GM12892 (cell line): ENCODE measurements around the gene WWOX.

Experiments
- DNase-seq: peaks from one replicate; pipeline ENCODE4 v3.0.0; 2011; ENCODE audit not compliant: insufficient read length
- FAIRE-seq: peaks from 2 replicates; lab custom pipeline; 2011; peaks lifted over from hg19 to GRCh38; lab: Jason Lieb, UNC
- POLR2A ChIP-seq: IDR thresholded peaks from 2 replicates; pipeline ENCODE4 v1.6.1; 2011; ENCODE audit warnings: low read depth, low read length, control low read depth
- POLR2AphosphoS5 ChIP-seq: IDR thresholded peaks from 2 replicates; pipeline ENCODE4 v1.6.1; 2011; ENCODE audit warnings: low read depth, low read length, control low read depth
- TAF1 ChIP-seq: IDR thresholded peaks from 2 replicates; pipeline ENCODE4 v1.6.1; 2011; ENCODE audit warnings: low read depth, mild to moderate bottlenecking, control low read depth, low read length, borderline replicate concordance

WWOX gene

DNA sequence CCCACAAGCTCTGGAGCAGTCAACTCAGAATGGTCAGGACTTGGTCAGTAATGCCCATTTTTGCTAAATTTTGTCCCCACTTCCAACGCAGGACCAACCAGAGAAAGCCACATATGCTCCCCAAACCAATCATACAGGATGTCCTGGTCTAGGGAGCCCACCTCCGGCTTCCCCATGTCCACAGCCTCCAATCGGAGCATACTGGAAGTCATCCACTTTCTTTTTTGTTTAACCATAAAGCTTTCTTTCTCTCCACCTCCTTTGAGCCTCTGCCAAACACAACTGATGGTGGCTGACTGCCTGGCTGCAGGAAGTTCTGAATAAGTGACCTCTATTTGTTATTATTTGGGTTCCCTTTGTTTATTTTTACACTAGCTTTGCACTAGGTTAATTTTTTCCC, 549.1 kb downstream of the WWOX start:
- FAIRE-seq (no peak), DNase-seq (no peak)
- TF ChIP-seq POLR2A, result no peak
- TF ChIP-seq TAF1, result no peak
- TF ChIP-seq POLR2AphosphoS5, result no peak

DNA sequence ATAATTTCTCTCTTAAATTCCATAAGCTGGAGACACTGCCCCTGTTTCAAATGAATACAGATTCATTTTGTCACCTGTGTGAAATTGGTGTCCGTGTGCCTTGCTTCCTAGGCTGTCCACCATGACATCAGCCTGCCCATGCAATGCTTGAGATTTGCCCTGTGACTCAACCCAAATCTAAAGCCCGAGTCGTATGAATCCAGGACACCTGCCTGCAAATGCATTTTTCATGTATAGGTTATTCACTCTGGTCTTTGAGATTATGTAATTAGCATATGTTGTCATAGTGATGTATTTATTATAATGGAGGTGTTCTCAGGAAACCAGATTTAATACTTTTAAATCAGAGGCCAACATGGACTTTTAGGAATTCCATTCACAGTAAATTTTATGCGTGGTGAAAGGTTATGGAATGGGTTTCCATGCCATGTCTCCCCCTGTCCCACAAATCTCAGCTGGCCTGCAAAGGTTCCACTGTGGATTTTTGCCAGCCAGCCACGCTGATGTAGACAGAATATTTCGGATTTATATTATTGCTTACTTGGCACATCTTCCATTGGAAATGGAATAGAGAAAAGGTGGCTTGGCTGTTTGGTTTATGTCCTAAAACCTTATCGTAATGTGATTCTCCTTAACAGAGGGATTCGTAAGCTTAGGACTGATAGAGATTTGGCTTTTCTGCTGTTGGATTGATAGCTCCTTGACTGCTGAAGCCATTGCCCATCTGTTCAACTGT, 551.1 kb downstream of the WWOX start:
- DNase-seq (no peak), FAIRE-seq (no peak)
- TF ChIP-seq POLR2A (no peak), TAF1 (no peak), POLR2AphosphoS5 (no peak)

DNA sequence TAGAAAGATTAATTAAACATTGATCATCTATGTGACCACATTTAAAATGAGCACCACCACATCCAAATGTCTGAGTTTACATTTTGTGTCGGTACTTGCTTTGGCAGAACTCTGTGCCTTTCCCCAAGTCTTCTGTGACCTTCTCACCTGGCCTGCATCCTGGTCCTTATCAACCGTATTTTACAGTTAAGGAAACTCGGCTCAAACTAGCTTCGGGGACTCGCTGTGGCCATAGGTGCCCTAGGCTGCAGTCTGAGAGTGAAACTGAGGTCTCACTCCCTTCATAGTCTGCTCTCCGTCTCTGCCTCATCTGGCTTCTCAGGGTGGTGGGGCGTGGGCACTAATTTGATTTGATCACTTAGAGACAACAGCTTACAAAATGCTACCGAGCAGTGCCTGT, 555.5 kb downstream of the WWOX start:
- no peak for TF ChIP-seq TAF1
- no peak for TF ChIP-seq POLR2A
- TF ChIP-seq POLR2AphosphoS5, result no peak
- DNase-seq (no peak), FAIRE-seq (no peak)

DNA sequence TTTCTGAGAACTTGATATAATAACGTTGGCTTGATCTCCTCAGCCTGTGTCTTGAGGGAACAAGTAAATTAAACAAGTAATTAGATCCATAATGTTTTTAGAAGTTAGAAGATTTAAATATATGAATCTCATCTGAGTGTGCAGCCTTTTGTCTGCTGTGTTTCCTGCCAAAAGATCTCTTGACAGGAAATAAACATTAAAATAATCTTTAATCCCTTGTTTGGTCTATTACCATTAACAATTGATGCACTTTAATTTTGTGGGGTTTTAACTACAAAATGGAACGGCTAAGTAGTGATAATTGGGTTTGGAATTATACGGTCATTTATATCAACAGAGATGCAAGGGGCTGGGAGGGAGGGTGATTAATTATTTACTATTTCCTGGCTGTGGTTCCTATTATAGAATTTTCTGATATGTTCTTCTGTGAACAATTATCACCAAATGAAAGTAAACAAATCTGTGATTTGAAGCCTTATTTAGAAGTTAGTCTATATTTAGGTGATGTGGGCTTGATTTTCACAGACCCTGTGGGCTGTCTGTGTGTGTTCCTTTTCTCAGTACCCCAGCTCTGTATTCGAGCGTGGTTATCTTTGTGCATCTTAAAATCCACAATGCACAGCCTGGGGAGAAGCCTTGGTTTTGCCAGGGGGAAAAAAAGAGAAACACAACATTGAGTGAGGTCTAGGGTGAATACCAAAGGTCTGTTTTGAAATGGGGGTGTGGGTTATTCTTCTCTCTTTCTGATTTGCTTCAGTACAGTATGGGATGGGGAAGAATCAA, 556.1 kb downstream of the WWOX start:
- no peak for FAIRE-seq
- no peak for DNase-seq
- TF ChIP-seq POLR2AphosphoS5 (no peak), POLR2A (no peak), TAF1 (no peak)

DNA sequence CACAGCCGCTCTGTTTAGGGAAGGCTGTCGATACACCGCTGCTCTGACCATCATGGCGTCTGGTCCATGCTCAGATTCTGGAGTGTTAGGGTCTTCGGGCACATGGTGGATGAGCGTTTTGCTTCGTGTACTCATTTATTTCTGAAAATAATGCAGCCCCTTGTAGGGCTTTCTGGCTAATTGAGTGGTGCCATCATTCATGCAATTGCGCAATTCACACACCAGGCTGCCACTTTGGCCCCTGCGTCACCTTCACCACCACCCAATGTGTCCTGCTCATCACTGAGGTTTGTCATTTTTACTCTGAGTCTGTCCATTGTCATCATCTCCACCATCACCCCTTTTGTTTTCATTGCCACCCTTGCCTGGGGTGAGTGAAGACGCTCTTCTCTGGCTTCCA, 557.4 kb downstream of the WWOX start:
- DNase-seq, result no peak
- TF ChIP-seq POLR2A, result no peak
- TF ChIP-seq POLR2AphosphoS5, result no peak
- TF ChIP-seq TAF1, result no peak
- no peak for FAIRE-seq

DNA sequence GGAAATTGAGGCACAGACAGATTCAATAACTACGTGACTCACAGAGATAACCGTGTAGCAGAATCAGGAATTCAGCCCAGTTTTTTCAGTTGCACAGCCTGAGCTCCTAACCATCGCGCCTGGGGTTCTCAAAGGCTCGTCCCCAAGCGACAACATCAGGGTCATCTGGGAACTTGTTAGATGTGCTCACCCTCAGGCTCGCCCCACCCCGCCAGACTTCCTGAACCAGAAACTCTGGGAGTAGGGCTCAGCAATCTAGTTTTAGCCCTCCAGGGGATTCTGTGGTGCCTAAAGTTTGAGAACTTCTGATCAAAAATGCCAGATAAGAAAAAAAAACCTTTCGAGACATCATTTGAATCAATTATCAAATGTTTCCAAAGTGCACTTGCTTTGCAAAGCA, 559.8 kb downstream of the WWOX start:
- FAIRE-seq (no peak), DNase-seq (no peak)
- TF ChIP-seq POLR2A (no peak), POLR2AphosphoS5 (no peak), TAF1 (no peak)

DNA sequence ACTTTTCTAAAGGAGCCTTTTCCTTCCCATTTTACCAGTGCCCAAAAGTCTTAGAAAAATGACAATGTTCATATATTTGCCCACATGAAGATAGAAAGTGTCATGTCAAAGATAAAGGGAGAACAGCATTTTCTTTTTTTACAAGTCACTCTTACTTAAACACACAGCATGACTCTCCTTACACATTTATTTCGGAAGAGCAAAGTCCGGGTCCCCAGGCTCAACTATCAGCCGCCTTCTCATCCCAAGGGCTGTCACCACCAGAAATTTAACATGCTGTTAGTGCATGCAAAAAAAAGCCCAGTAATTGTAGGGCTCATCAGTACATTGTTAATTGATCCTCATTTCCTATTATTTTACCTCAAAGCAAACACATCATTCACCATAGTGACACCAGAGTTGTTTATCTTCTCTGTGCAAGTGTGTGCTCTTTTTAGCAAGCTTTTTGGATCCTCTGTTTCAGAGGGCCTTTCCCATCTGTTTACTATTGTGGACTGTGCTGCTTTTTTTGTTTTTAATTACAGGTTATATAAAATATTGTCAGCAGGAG, 560.3 kb downstream of the WWOX start:
- no peak for TF ChIP-seq POLR2A
- no peak for TF ChIP-seq POLR2AphosphoS5
- no peak for TF ChIP-seq TAF1
- DNase-seq (no peak), FAIRE-seq (no peak)

DNA sequence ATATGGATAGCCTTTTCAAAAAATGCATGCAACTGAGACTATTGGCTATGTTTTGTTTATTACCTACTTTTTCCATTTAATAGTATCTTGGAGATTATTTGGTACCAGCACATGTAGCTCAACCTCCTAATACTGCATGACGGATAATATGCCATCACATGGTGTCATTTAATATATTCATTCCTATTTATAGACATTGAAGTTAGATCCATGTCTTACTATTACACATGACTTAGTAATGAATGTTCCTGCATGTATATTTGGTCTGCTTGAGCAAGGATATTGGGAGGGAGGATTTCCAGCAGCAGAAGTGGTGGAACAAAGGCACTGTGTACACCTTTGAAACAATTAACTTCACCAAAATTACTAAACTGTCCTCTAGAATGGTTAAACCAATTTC, 561.3 kb downstream of the WWOX start:
- FAIRE-seq, result no peak
- TF ChIP-seq POLR2AphosphoS5 (no peak), TAF1 (no peak), POLR2A (no peak)

DNA sequence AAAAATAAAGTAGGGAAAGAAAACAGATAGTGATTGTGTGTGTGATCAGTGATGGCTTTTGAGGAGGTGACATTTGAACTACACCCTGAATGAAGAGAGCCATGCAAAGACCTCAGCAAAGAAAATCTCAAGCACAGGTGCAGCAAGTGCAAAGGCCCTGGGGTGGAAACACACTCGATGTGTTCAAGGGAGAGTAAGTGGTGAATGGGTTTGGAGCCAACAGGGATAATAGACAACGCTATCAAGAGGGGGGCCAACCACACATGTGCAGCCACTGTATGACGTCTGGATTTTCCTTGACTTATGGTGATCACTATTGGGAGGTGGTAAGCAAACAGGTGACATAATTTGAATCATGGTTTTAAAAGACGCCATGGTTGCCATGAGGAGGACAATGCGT, 564.2 kb downstream of the WWOX start:
- DNase-seq, result no peak
- FAIRE-seq, result no peak
- no peak for TF ChIP-seq POLR2A
- no peak for TF ChIP-seq TAF1
- TF ChIP-seq POLR2AphosphoS5, result no peak

More for the DNA sequence above, 561.3 kb downstream of the WWOX start:
- DNase-seq, result no peak

DNA sequence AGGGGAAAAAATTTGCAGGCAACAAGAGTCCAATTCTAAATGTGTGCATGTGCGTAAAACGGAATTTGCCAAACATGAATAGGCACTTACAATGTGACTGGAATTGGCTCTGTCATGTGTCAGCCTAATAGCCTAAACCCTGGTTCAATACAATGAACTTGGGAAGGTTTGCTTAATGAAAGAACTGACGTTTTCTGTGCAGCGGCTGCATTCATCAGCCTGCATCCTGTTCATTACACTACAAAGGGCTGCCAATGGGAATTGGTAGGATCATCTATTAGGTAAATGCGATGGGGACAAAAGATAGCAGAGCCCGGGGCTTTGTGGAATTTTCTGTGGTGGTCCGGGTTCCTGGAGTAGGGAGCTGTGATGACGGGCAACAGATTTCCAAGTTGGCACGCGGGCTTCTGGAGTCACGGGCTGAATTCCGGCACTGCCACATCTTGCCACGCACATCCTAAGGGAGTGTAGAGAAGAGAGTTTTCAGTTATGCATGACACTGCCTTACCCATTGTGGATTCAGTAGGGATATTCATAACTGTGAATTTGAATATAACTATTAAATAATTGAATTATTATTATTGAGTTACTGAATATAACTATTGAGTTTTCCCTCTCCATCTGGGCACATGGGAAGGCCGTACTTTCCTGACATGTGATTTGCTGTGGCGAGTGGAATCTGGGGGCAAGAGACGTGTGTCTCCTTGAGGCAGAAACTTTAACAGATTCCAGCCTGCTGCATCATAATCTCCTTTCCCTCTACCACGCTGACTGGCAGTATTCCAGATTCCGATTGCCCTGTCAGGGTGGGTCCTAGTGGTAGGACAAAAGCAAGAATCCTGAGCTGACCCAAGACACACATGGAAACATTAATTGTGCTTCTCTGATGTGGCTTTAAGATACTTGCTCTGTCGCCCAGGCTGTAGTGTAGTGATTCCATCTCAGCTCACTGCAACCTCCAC, 565.6 kb downstream of the WWOX start:
- TF ChIP-seq POLR2A, result no peak
- TF ChIP-seq POLR2AphosphoS5, result no peak
- no peak for TF ChIP-seq TAF1
- DNase-seq (no peak), FAIRE-seq (no peak)

DNA sequence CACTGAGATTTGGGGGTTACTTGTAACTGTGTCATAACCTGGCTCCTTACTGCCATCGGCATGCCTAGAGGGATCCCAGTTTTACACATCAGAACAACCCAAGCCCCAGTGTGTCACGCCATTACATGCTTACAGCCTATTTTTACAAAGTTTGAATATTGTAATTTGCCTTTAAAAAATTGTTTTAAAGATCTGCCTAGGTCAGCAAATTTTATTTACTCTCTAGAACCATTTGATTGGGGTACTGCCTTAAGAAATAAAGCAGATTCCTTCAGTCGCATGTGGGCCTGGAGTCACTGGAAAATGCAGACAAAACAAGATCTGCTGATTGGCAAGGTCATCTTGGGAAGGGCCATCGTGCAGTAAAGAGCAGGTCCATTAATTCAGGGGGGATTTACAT, 566.9 kb downstream of the WWOX start:
- DNase-seq (no peak), FAIRE-seq (no peak)
- TF ChIP-seq TAF1 (no peak), POLR2A (no peak), POLR2AphosphoS5 (no peak)
